Measurements from ENCODE around the gene NPSR1.
A peak's percentile ranks its signal among the peaks of the same experiment; 100 is the strongest.

NPSR1 gene

GRCh38 chr7:34723866-34724490 is 66.0 kb downstream of the NPSR1 start:
- no peak for DNase-seq

DNA sequence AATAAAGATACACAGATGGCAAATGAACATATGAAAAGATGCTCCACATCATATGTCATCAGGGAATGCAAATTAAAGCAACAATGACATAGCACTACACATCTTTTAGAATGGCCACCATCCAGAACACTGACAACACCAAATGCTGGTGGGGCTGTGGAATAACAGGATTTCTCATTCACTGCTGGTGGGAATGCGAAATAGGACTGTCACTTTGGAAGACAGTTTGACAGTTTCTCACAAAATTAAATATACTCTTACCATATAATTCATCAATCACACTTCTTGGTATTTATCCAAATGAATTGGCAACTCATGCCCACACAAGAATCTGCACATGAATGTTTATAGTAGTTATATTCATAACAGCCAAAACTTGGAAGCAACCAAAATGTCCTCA is 68.2 kb downstream of the NPSR1 start:
- no peak for DNase-seq

DNA sequence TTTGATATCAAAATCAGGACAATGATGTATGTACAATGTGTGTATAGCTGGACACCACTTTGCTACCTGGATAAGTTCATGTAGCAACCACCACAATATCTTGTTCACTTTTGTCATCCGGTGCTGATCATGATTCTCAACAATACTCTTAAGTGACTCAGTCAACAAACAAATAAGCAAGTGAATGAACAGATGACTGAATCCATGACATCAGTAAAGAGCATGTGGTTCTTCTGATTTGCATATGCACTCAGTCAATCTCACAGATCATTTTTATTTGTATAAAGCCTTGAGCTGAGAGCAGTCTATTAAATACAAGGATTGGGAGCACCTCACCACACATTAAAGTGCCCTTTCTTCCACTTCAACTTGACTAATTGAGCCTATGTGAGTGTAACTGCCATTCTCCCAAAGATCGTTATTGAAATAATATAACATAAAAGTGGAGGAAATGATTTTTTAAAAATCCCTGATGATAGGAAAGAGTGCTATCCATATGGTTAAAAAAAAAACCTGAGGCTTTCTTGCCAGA is 69.5 kb downstream of the NPSR1 start:
- DNase-seq = no peak

DNA sequence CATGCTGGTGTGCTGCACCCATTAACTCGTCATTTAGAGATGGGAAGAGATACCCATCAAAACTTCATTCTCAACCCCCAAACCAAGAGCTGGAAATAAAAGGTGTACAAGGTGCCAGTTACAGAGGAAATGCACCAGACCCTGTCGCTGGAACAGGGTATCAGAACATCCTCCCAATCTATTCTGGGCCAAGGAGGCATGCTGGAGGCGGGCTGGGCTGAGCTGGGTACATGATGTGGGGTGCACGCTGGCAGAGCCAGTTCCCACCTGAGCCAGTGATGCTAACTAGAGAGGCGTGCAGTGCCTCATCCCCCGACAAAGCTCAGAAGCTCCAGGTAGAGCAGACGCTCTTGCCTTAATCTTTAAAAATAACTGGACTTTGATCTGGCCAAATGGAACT is 70.1 kb downstream of the NPSR1 start:
- DNase-seq = no peak

- DNase-seq = no peak
Measured at GRCh38 chr7:34734771-34735170, 76.8 kb downstream of the NPSR1 start.

DNA sequence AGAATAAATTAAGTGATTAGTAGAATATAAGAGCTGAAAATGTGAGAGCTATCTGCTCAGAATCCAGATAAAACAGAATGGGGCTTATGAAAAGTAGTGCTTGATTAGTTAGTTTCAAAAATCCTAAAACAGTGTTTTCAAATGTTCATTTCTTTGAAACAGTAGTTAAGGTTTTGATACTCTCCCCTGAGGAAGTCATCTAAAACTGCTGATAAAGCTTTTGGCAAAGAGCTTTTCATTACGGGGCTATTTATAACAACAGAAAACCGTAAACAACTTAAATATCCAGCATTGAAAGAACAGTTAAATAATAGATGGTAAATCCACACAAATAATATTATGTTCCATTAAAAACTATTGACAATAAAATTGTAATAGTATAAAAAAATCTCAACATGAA is 77.5 kb downstream of the NPSR1 start:
- DNase-seq = no peak

DNA sequence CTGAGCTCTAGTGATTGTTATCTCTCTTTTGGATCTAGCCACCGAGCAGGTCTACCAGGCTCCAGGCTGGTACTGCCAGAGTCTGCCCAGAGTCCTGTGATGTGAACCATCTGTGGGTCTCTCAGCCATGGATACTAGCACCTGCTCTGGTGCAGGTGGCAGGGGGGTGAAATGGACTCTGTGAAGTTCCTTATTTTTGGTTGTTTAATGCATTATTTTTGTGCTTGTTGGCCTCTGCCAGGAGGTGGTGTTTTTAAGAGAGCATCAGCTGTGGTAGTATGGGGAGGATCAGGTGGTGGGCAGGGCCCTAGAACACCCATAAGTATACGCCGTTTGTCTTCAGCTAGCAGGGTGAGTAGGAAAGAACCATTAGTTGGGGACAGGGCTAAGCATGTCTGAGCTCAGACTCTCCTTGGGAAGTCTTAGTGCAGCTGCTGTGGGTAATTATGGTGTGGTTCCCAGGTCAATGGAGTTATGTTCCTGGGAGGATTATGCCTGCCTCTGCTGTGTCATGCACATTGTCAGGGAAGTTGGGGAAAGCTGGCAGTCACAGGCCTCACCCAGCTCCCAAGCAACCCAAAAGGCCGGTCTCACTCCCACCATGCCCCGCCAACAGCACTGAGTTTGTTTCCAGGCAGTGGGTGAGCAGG is 81.8 kb downstream of the NPSR1 start:
- DNase-seq = no peak

DNA sequence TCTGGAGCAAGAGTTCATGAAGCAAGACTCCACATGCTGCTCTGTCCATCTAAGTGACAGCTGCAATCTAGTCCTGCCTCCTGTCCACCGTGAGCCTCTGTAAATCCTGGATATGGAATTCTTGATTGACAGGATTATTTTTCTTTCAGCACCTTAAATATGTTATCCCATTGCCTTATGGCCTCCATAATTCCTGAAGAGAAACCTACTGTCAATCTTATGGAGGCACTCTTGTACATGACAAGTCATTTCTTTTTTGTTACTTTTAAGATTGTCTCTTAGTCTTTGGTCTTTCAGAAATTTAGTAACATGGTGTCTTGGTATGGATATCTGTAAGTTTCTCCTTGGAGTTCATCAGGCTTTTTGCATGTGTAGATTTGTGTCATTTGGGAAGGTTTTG is 82.8 kb downstream of the NPSR1 start:
- DNase-seq = no peak

DNA sequence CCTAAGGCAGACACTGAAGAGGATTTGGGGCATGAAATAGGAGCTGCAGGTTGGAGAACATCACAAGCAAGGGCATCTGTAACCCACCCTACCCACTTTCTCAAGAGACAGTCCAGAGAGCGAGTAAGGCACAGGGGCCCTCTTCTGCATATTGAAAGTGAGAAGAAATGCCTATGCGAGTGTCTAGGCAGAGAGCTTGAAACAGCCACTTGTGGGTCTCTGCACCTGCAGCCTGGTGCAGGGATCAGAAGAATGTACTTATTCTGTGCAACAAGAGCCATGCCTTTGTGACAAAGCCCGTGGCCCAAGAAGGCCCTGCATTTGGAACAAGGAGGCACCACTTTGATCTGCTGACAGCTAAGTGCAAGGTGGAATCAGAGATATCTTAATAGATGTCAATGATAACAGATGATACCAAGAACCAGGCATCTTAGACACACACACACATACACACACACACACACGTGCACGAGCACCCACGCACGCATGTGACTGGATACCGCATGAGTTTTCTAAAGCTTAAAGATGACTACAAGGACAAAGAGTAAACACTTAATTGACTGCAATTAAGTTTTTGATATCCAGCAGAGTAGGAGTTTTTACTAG is 89.3 kb downstream of the NPSR1 start:
- DNase-seq = no peak

- DNase-seq = peak; percentile 83
Measured at GRCh38 chr7:34747867-34748727, 90.1 kb downstream of the NPSR1 start.

DNA sequence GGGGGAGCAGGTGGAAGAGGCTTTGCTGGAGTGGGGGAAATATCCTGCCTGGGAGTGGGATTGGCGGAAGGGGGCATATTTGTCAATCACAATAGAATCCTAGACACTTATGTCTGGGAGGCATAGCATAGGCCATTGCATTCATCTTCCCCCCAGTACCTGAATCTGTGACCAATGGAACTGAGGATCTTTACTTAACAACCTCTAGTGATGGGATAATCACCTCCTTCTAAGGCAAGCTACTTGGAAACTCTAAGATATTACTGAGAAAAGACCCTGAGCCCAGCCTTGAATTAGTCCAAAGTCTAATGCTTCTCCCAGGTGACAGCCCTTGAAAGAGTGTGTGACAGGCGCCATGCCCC is 90.7 kb downstream of the NPSR1 start:
- no peak for DNase-seq

DNA sequence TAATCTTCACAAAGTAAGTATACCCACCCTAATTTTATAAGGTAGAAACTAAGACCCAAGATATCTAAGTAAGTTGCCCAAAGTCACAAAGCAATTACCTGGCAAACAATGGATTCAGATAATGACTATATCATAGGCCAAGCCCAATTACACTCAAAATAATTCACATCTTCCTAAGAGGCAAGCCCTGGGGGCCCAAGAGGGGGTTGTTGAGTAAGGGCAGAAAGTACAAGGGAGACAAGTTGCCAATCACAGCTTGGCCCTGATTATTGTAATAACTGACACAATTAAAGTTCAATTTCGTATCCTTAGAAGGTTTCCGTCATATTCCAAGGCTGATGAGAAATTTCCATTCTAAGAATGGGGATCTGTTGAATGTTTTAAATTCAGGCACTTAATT is 91.4 kb downstream of the NPSR1 start:
- DNase-seq = no peak

DNA sequence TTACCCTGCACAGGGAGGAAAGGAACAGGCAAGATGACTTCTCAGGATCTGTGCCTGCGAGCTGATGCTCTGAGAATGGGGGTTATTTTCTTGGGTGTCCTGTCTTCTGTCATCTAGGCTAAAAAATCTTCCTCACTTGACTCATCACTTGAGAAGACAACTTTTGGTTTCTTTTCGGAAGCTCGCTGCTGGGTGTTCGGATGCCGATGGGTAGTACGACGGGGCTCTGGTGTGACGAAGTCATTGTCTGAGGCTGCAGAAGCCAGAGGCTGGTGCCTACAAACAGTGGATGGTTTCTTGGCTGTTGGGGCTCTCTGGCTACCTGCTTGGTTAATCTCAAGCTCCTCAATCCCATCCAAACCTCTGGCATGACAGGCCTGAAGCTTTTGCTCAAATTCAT is 92.2 kb downstream of the NPSR1 start:
- no peak for DNase-seq

GRCh38 chr7:34750636-34751035 is 92.6 kb downstream of the NPSR1 start:
- no peak for DNase-seq

GRCh38 chr7:34751725-34752643 is 94.0 kb downstream of the NPSR1 start:
- no peak for DNase-seq

DNA sequence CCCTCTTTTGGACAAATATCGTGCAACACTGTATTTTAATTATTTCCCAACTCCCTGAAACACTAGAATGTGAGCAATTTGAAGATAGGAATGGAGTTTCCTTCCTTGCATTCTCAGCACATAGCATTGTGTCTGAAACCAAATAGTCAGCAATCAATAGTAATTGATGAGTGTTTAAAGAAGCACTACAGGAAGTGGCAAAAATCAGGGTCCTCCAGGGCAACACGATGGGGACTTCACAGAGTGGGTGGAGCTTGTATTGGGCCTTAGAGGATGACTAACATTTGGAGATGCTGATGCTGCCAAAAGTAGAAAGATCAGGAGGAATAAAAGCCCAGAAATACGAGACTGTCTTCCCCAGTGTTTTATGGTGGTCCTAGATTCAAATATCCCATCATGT is 94.9 kb downstream of the NPSR1 start:
- DNase-seq = no peak

DNA sequence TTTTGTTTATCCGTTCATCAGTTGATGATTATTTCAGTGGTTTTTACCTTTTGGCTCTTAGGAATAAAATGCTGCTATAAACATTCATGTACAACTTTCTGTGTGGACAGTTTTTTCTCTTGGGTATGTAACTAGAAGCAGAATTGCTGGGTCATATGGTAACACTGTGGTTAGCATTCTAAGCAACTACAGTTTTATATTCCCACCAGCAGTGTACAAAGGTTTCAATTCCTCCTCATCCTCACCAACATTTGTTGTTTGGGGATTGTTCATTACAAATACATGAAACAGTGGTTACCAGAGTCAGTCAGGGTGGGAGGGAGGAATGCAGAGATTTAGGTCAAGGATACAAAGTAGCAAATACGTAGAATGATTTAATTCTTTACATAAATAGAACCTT is 97.0 kb downstream of the NPSR1 start:
- no peak for DNase-seq

DNA sequence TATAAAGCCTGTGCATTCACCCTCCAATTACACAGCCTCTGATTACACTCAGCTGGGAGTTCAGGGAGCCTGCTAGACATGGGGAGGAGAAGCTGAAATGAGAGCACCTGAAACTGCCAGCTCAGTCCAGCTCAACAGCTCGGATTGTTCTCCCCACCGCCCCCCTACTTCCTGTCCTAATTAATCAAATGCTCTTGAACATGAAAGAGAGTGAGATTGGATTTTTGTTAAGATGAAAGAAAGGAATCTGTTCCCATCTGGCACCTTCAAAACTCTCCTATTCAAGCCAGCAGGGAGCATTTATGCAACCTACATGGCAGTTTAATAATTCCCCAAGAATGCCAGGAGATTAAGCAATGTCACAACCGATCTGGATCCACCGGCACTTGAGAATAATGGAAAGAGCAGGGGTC is 98.0 kb downstream of the NPSR1 start:
- DNase-seq = no peak

- DNase-seq = no peak
Measured at GRCh38 chr7:34756691-34757090, 98.7 kb downstream of the NPSR1 start.

DNA sequence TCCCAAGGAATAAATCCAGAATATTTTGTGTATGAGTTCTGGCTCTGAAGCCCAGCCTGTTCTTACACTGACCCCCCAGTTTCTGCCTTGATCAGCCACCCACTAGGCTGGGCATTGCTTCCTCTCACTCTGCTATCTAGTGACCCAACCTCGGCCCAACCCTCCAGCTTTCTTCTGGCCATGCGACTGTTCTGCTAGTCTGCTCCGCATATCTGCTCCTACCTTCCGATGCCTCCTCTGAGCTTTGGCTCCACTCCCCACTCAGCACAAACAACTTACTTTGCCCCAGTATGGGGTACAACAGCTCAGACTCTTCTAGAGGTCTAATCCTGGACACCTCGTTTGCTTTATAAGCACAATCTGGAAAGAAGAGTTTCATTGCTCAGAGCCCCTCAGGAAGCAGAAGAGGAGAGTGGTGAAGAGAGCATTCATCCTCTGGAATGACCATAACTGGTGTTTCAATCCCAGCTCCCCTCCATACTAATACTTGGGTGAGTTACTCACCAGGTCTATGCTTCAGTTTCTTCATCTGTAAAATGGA is 99.6 kb downstream of the NPSR1 start:
- no peak for DNase-seq

GRCh38 chr7:34758111-34758601 is 100.1 kb downstream of the NPSR1 start:
- DNase-seq = no peak

Data from fibroblast of skin of right quadriceps (primary cell).